Ramos (cell line): ENCODE data around the gene FOXN3.

Experiments
- in situ Hi-C: fragments of 300-500 bp; cut with MboI; formaldehyde crosslinking; loops from one replicate; pipeline ENCODE4 v1.14.3; 2022; ENCODE audit warnings: low sequenced_read_pairs; ENCODE audit not compliant: unreplicated experiment

FOXN3 gene

DNA sequence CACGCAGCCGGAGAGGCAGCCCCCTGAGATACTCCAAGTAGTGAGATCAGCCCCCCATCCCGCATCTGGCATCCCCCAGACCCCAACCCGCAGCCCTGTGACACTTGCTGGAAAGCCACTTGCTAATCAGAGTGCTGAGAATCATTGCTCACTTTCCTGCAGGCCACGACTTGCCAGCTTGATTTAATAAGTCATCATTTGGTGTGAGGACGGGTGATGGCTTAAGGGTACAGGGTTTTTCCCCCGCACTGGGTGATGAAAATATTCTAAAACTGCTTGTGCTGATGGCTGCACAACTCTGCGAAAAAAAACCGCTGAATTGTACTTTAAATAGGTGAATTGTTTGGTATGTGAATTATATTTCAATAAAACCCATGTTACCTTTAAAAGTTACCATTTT lies 171.2 kb downstream of the FOXN3 start:
- in situ Hi-C loops = no loop called here

DNA sequence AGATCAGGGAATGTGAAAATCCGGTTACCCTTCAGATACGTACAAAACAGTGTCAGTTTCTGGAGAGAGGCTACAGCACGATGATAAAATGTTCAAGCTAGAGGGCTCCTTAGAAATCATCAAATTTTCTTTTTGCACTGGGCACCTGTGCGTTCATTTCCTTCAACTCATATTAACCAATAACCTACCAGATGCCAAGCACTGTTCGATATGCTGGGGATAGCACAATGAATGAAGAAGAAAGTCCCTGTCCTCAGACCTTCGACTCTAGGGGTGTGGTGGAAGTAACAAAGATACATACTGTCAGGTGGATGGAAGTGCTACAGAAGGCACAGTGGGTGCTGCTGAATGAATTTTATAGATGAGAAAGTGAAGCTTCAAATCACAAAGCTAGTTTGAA lies 172.3 kb downstream of the FOXN3 start:
- in situ Hi-C loops = no loop called here

DNA sequence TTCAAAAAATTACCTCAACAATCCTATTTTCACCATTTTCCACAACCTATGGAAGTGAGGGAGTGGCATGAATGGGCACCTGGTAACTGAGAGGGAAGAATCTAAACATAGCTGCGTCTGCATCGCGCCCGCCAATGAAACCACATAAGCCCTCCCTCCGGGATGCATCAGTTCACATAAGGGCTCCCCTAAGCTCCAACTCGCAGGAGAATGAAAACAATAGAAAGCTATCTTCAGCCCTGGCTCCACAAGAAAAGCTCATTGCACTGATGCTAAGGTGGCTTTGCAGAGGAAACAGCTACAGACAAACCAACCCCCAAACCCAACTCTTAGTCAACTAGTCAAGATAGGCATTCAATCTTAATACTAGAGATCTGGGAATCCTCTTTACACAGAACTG lies 173.3 kb downstream of the FOXN3 start:
- in situ Hi-C loops = no loop called here

DNA sequence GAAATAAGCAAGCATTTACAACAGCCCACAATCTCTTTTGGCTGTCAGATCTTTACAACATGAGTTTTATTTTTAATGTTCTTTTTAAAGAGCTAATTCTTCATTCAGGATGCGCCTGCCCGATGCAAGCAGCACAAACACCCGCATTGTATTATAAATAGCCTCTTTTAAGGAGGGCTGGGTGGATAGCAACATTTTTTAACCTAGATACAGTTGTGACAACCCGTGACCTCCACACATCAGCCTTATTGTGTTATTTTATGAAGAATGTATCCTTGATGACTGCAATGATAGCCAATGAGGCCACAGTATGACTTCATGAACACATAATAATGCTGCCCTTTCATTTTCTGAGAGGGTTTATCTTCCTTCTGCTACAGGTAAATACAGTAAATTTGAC lies 173.7 kb downstream of the FOXN3 start:
- in situ Hi-C loops = no loop called here

DNA sequence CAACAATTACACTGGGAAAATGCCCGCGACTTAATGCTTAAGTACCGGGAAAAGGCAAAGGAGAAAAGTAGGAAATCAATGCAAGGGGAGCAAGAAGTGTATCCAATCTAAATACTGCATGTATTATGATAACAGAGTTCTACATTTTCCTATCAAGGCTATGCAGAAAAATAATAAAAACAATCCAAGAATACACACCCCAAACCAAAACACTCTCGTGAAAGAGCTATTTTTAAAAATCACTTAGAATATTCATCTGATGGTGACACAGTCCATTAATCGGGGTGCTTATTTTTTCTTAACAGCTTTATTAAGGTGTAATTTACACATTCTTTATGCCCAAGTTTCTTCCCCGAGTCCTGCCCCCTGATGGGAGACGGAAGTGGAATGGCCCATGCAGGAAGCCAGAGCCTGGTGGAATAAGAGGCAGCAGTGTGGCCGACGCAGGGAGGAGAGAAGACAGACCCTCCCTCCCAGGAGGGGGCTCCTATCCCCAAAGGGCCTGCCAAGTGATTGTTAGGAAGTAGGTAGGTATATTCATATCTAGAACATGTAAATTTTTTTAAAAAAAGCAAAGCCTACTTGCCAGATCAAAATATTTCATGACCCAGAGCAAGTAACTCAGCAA lies 174.3 kb downstream of the FOXN3 start:
- in situ Hi-C loops = no loop called here

DNA sequence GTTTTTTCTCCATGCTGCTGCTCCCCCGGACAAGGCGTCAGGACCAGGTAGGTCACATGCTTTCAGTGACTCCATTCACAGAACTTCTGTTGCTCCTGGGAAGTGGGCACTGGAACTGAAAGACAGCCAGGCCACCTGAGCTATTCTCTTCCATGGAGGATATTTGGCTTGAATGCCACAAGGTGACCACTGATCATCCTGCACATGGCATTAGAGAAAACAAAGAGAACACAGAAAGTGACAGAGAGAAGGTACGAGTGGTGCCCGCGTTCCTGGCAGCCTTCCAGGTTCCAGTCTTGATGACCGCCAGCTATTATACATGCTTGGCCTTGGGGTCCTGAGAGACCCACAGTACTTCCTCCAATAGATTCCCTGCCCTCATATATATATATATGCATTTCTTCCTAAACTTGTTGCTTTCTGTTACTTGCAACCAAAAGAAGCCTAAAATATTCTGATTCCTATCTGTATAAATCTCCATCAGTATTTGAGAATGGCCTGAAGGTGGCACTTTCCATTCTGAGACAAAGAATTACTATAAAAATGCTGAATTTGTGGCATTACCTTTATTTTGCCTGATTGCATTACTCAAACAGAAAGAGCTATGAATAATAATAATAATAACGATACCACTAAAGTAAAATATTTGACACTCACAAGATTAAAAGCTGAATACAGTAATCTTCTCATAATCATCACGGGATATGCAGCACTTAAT lies 174.9 kb downstream of the FOXN3 start:
- in situ Hi-C loops = no loop called here

DNA sequence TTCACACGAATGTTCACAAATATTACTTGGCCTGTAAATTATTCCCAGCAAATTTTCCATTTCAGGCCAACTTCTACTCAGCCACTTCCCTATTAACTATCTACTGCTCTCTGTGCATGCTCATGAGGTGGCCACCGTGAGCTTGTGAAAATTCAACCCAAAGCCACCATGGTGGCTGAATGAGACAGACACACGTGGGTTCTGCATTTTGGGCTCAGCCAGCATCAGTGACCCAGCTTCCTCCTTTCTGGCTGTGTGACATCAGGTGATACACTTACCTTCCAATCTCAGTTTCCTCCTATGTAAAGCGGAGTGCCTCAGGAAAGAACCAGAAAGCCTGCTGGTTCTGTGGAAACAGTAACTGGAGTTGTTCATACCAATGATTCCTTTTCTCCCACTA lies 175.8 kb downstream of the FOXN3 start:
- in situ Hi-C loops = no loop called here

DNA sequence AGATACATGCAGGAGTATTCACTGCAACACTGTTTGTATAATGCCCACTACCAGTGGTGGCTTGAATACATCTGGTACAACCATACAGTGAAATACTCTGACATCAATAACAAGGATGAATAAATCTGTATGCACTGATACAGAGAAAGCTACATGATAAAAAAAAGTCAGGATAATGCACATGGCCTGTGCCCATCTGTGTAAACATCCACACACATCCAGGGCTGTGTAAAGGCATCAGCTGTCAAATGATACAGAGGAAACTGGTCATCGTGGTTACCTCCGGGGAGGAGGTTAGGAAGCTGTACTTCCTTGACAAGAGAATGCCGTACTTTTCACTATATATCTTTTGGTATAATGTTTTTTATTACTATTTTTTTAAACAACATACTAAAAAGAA lies 176.6 kb downstream of the FOXN3 start:
- in situ Hi-C loops = no loop called here

DNA sequence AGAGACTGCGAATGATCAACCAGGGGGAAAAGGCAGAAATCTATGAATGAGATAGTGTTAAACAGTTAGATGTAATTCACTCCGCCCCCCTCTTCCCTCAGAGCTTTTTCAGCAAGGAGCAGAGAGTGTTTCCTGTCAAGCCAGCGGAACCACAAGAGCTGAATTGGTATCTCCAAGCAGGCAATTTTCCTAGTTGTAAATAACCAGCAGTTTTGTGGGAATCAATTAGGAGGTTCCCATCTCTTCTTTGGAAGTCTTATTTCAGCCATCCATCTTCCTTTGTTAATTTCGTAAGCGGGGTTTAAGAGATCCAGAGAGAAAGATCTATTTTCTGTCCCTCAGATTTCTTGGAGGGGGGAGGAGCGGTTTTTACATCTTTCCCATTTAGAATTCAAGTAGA lies 178.0 kb downstream of the FOXN3 start:
- in situ Hi-C loops = no loop called here

DNA sequence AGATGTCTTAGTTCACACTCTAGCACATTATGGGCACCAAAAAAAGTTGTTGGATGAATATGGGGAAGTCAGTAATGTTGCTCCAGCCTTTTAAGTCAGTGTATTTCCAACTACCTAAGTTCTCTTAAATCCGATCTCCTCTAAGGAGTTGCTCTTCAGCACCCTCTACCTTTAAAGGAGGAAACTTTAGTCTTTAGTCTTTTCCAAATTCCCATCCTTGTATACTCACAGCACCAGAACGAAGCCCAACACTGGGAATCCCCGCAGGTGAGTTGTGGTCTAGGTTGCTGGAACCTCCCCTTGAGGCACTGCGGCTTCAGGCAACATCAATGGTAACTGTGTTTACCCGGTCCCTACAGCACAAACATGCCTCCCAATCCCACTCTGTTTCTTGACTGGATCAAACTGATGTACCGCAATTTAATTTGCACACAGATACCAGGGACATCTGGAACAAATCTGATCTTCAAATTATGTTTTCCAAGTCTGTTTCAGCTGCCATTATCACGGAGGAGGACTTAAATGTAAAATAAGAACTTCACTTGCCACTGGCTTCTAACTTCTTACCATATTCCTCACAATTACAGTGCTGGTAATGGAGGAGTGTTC lies 179.0 kb downstream of the FOXN3 start:
- in situ Hi-C loops = no loop called here

DNA sequence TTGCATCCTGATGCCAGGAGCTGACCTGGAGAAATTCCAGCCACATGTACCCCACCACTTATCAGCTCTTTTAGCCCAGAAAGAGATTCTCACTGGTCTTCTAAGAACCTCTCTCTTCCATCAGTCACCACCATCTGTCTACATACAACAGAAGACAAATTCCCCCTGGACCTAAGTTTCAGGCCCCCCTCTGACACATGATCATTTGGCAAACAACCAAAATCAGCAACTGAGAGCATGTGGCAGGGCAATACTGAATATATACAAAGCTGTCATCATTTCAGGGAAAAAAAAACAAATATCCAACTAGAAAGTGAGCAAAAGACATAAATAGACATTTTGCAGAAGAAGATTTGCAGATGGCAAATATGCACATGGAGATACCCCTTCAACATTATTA lies 180.2 kb downstream of the FOXN3 start:
- in situ Hi-C loops = no loop called here

DNA sequence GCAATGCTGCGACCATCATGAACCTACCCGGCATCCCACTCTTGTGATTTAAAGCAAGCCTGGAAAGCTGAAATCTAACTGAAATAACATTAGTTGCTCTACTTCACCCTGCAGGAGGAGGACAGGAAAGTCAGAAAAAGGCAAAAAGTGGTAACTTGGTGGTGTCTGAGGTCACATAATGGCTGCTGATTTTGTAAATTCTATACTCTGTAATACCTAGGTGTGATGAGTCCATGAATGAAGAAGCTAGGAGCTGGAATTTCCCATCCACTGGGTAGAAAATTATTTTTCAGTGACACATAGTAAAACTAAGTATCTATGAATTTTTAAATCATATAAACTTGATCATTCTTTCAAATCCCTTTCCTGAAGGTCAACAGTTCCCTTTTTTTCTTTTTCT lies 183.8 kb downstream of the FOXN3 start:
- in situ Hi-C loops = no loop called here

DNA sequence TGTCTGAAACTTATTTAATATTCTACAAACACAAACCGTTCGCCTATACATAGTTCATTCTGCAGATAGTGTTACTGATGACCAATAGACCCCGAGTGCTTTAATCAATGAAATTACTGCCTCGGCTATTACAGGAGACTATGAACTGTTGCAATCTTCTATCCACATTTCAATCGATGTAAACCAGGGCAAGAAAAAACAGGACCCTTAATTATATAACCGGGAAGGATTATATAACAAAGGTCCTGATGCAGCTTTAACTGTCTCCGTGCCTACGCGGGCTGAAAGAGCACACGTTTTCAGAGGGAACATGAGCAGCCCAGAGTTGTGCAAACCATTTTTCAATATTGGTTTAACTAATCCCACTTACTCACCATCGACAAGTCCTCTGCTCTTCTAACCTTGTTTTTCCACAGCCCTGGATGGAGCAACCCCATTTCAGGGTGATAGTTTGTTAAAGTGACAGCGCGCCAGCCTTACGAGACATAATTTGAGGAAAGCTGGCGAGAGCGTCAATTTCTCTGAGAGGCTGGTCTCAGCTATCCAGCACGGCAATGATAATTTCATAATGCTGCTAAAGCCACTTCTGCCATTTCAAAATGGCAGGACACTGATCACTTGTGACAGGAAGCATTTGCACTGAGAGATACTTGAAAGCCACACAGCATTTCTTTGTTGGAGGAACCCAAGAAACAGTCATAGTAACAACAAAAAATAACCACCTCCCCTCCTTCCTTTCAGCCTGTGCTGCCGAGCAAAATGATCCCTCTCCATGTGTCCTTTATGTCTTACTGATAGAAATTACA lies 184.6 kb downstream of the FOXN3 start:
- in situ Hi-C loops = no loop called here

DNA sequence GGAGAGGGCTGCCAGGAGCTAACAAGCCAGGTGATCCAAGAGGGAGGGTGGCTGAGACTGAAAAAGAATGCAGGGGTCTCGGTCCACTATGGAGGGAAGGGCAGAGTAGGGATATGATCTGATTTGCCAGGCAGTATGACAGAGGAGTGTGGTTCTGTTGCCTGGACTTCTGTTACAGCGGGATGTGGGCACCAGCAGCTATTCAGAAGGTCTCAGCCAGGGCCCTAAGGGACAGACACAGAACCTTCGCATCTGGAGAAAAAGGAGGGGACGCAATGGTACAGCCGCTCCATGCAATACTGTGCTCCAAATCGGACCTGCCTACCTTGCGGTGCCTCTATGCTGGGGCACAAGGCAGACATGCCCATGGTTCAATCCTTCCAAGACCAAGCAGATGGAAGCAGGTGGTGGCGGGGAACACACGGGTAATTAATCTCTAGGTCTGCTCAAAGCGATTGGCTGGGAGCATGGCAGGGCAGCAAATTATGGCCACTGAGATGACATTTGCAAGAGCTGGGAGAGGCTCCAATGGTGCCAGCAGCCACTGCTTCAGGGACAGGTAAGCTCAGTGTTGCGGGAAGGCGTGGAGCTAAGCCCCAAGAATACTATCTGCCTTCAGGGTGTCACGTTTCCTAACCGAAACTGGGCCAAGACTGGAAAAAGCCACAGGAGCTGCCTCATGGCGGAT lies 185.5 kb downstream of the FOXN3 start:
- in situ Hi-C loops = no loop called here

DNA sequence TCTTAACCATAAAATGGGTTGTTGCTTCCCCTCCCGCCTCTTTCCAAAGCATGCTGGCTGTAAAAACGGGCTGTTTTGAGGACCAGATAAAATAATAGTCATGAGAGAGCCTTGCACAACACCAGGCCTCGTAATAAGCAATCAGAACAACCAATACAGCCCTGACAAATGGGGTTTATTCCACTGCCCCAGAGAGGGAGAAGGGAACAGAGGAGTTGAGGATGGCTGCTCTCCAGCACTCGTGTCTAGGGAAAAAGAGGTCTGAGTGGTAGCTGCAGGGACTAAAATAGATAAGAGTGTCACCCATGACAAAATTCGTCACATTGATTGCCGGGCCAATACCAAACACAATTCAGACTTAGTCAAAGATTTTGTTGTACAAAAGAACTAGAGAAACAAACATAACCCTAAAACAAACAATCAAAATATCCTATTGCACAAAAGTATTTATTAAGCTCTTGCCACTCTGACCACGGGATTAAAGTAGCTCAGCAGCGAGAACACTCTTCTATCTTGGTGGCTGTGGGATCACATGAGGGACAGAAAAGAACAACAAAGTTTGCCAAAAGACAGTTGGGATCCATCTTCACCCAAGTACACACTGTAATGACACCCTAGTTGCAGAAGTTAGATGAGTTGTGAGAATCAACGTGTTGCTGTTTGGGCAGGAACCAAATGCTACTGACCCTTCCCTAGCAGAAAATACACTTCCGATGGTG lies 188.0 kb downstream of the FOXN3 start:
- in situ Hi-C loops = no loop called here

DNA sequence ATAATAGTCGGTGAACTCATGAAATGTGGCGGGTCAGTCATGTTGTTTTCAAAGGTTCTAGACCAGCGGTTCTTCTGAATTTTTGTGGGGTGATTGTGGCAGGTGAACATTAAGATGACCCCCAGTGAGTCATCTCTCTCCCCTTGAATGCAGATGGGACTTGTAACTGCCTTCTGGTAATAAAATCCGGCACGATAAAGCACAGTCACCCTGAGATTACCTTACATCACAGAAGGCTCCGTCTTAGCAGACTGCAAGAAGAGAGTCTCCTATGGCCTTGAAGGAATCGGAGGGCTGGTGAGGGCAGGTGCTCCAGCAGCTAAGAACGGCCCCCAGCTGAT lies 189.6 kb downstream of the FOXN3 start:
- in situ Hi-C loops = no loop called here

DNA sequence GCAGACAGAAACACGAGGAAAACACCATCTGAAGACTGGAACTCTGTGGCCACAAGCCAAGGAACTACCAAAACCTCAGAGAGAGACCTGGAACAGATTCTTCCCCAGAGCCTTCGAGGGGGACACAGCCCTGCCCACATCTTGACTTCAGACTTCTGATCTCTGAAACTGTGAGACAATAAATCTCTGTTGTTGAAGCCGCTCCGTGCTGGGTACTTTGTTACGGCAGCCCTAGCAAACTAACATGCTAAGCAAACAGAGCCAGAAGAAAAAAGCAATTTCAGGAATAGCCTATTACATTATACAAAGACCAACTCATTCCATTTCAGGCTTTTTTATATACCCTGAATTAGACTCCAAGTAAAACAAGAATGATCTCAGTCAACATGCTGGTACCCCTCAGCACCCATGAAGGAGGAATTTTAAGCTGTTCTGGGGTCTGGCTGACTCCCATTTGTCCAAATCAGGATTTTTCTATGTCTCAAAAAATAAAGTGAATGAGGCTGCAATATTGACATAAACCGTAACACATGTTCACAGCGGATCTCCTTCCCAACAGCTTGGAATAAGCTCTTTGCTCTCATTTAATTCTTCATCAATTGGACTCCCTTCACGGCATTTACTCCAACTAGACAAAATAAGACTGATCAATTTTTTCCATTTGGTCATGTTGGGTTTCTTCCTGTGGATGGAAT lies 190.1 kb downstream of the FOXN3 start:
- in situ Hi-C loops = no loop called here

DNA sequence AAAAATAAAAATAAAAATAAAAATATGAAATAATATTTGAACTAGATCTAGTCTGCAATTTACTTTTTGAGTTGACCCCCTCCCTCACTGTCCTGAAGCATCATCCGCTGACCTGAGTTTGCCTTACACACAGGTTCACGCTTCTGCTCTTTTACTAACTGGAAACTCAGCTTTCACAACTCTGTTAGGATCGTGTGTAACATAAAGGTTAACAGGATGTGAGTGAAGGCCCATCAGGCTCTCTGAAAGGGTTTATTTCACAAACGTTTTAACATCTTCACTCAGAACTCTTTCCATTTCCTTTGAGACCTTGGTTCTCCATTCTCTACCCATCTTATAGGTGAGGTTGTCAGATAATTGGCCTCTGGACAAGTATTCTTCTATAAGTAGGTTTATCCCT lies 191.4 kb downstream of the FOXN3 start:
- in situ Hi-C loops = no loop called here

DNA sequence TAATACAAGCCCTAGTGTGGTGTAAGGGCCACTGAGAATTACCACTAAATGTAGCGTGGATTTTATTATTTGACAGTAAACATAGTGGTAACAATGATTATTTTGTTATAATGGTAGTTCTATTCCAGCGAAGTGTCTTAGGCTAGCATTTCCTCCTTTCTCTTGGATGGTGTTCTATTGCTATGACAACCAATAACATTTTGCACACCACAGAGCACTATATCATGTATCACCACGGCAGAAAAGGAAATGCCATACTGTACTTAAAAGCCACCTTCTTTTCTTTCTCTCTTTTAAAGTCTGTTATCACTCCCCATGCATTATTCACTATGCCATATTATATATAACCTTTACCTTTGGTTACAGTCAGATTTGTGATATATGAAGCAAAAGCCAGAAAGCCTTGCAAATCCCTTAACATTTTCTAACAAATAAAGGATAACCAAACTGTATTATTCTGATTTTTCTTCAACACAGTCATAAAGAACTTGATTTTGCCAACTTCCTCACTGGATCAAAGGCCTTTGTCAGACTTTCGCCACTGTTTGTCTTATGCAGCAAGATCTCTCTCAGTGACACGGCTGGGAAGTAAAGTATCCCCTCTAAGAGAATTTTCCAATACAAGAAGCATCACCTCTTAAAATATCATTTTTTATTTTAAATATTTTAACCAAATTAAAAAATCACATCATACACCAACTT lies 195.8 kb downstream of the FOXN3 start:
- in situ Hi-C loops = no loop called here
